HCT116 (cell line): ENCODE data around the gene RABEP1.

Experiments used
- CEBPB ChIP-seq: IDR thresholded peaks from 2 replicates; pipeline ENCODE4 v1.6.1; 2012; ENCODE audit warnings: low read depth
- CTCF ChIP-seq, 3 experiments: fragments of 200-600 bp in 1 of 3; sonication (generic) in 1 of 3; IDR thresholded peaks in 2 of 3; conservative IDR thresholded peaks in 1 of 3; 2 replicates each; pipeline ENCODE4 v1.5.1; 2012 to 2017; ENCODE audit warnings: low read depth in 2 of 3, low read length in 2 of 3, antibody characterized with exemption in 1 of 3, borderline replicate concordance in 1 of 3, control low read depth in 1 of 3, mild to moderate bottlenecking in 1 of 3, mixed read lengths in 1 of 3, mixed run types in 1 of 3, moderate library complexity in 1 of 3; ENCODE audit not compliant: insufficient read depth in 1 of 3
- ELF1 ChIP-seq: IDR thresholded peaks from 2 replicates; pipeline ENCODE4 v1.6.1; 2012; ENCODE audit warnings: low read depth, borderline replicate concordance
- EZH2 ChIP-seq: fragments of 200-600 bp; sonication (generic); IDR thresholded peaks from 2 replicates; pipeline ENCODE4 v1.6.1; 2017; ENCODE audit warnings: antibody characterized with exemption, mixed run types
- POLR2A ChIP-seq: IDR thresholded peaks from 2 replicates; pipeline ENCODE4 v1.7.0; 2011; ENCODE audit warnings: borderline replicate concordance; ENCODE audit not compliant: insufficient read depth, insufficient read length; ENCODE audit errors: extremely low read depth
- POLR2AphosphoS5 ChIP-seq: IDR thresholded peaks from 2 replicates; pipeline ENCODE4 v1.6.1; 2011; ENCODE audit warnings: mild to moderate bottlenecking, low read depth, low read length, moderate library complexity
- RAD21 ChIP-seq: IDR thresholded peaks from 2 replicates; pipeline ENCODE4 v1.6.1; 2012; ENCODE audit warnings: low read depth, mild to moderate bottlenecking
- REST ChIP-seq: IDR thresholded peaks from 2 replicates; pipeline ENCODE4 v1.6.1; 2012; ENCODE audit warnings: low read depth
- SIN3A ChIP-seq: IDR thresholded peaks from 2 replicates; pipeline ENCODE4 v1.6.1; 2012; ENCODE audit warnings: low read depth
- YY1 ChIP-seq: IDR thresholded peaks from 2 replicates; pipeline ENCODE4 v1.6.1; 2011; ENCODE audit warnings: low read length, low read depth, moderate library complexity, mild to moderate bottlenecking; ENCODE audit not compliant: insufficient replicate concordance; ENCODE audit errors: extremely low read depth

GRCh38 chr17:5370411-5370810 lies 88.3 kb downstream of the RABEP1 start:
- TF ChIP-seq REST: no peak
- TF ChIP-seq POLR2AphosphoS5: no peak
- TF ChIP-seq ELF1: no peak
- no peak for TF ChIP-seq EZH2
- no peak for TF ChIP-seq CTCF (IDR thresholded peaks at IDR 0.05 in 2 of 3, conservative IDR thresholded peaks at IDR 0.05 in 1 of 3; ENCODE audit: borderline replicate concordance in 1 of 3, insufficient read depth in 1 of 3, low read depth in 2 of 3, low read length in 2 of 3)
- no peak for TF ChIP-seq POLR2A
- TF ChIP-seq SIN3A: no peak
- no peak for TF ChIP-seq RAD21
- no peak for TF ChIP-seq CEBPB
- no peak for TF ChIP-seq YY1
